Measurements from ENCODE around the gene RPS27L. TPM values are rescaled to one million over a fixed set of nuclear protein-coding genes. Genes with fewer than 3 reads are reported as not detected.

RPS27L gene
- total and polyA plus RNA-seq, 12 donors: 45.1 to 294 (median 197) TPM

DNA sequence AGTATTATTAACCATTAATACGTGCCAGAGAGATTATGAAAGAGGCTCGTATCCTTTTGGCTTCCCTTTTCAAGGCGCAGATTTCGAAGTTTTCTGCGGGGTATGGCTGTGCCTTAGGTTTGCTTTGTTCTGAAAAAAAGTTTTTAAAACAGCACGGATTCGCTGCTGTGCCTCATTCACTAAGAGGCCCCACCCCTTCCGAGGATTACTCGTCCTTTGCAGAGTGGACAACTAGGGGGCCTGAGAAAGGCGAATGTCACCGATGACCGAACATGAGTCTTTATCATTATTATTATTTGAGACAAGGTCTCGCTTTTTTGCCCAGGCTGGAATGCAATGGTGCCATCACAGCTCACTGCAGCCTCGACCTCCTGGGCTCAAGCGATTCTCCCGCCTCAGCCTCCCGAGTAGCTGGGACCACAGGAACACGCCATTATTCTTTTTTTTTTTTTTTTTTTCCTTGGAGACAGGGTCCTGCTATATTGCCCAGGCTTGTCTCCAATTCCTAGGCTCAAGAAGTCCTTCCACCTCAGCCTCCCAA is 684 bp upstream of the RPS27L start:
- H3K4me3 ChIP-seq: peak overlapping the region; percentile 30 to 88 (median 50)
- no peak for TF ChIP-seq POLR2A (IDR thresholded peaks at IDR 0.05)
- TF ChIP-seq, protein P1, sequence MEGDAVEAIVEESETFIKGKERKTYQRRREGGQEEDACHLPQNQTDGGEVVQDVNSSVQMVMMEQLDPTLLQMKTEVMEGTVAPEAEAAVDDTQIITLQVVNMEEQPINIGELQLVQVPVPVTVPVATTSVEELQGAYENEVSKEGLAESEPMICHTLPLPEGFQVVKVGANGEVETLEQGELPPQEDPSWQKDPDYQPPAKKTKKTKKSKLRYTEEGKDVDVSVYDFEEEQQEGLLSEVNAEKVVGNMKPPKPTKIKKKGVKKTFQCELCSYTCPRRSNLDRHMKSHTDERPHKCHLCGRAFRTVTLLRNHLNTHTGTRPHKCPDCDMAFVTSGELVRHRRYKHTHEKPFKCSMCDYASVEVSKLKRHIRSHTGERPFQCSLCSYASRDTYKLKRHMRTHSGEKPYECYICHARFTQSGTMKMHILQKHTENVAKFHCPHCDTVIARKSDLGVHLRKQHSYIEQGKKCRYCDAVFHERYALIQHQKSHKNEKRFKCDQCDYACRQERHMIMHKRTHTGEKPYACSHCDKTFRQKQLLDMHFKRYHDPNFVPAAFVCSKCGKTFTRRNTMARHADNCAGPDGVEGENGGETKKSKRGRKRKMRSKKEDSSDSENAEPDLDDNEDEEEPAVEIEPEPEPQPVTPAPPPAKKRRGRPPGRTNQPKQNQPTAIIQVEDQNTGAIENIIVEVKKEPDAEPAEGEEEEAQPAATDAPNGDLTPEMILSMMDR (IDR thresholded peaks at IDR 0.05): peak in 3 of 6 experiments; percentile 24 to 28 (median 24)

DNA sequence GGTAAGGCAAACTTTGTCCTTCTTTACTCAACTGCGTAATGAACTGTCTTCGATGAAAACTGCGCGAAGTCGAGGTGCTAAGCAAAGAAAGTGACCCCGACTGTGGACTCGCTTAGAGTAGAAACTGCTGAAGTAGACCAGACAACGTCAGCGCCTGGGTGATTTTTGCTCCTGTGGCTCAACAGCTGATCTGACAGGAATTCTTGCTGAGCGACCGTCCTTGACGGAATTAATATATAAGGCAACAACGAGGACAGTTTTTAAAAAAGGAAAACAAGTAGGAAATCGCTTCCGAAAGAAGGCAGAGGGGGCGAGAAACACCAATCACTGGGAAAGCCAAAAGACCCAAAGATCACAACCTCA is 541 bp downstream of the RPS27L start:
- peak; percentile 48 to 82 (median 64) for DNase-seq
- H3K4me3 ChIP-seq: peak overlapping the region; percentile 38 to 94 (median 76)
- TF ChIP-seq, protein P1 (IDR thresholded peaks at IDR 0.05): no peak
- TF ChIP-seq POLR2A (IDR thresholded peaks at IDR 0.05): no peak
- peaks cover 8 to 23% of the 10 kb centered on the region in 2 donors for H3K4me1 ChIP-seq (replicated peaks in 1 of 2)
- peaks cover 0 to 29% of the 10 kb centered on the region in 2 donors for H3K36me3 ChIP-seq (replicated peaks in 1 of 2)
- peak overlapping the region; percentile 94 to 99 (median 96) for H3K27ac ChIP-seq
- H3K9me3 ChIP-seq (replicated peaks in 1 of 3): no peaks in the 10 kb centered on the region
- WGBS, 4 donors: 0% methylated on average over 16 of the region's 16 CpGs
- no peaks in the 10 kb centered on the region for H3K27me3 ChIP-seq
- intact Hi-C loops (cut with DNase I): no loop called here

More for the DNA sequence above, 684 bp upstream of the RPS27L start:
- H3K4me1 ChIP-seq (replicated peaks in 1 of 2): peaks cover 8 to 23% of the 10 kb centered on the region in 2 donors
- intact Hi-C loops (cut with DNase I): no loop called here
- H3K27me3 ChIP-seq: no peaks in the 10 kb centered on the region
- H3K27ac ChIP-seq: peak overlapping the region; percentile 94 to 99 (median 96)
- peaks cover 0 to 25% of the 10 kb centered on the region in 2 donors for H3K36me3 ChIP-seq (replicated peaks in 1 of 2)
- H3K9me3 ChIP-seq (replicated peaks in 1 of 3): no peaks in the 10 kb centered on the region
- WGBS, 4 donors: 4 to 6% (median 5%) methylated on average over 18 of the region's 18 CpGs
- peak; percentile 62 to 81 (median 79) for DNase-seq

DNA sequence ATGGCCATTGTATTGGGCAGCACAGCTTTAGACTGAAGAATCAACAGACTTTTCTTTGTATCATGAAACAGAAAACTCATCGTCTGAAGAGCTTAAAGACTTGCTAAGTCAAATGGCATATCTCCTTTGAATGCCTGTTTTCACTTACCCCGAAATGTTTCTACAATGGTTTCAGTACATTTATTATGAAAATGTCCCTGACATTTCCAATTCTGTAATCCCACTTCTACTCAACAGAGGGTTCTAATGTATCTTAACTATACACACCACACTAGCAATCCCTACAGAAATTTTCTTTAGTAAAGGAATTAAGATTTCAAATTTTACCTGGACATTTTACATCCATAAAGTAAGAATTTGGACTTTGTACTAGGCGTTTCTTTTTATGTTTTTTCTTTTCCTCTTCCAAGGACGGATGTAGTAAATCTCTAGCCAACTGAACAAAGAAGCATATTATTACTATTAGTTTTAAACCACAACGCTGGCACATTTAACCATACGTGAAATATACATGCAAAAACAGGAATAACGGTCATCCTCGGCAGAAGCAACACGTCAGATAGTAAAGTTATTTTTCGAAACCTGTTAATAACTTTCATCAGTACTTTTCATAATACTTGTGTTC is 1.1 kb downstream of the RPS27L start:
- Histone ChIP-seq H3K4me3 (peak overlapping the region; percentile 38 to 94 (median 76)), H3K4me1 (replicated peaks in 1 of 2) (peaks cover 8 to 23% of the 10 kb centered on the region in 2 donors), H3K9me3 (replicated peaks in 1 of 3) (no peaks in the 10 kb centered on the region), H3K27me3 (no peaks in the 10 kb centered on the region), H3K36me3 (replicated peaks in 1 of 2) (peaks cover 0 to 29% of the 10 kb centered on the region in 2 donors), H3K27ac (peak overlapping the region; percentile 94 to 99 (median 96))
- intact Hi-C loops (cut with DNase I): no loop called here
- WGBS, 4 donors: 2 to 5% (median 4%) methylated on average over 10 of the region's 10 CpGs
- TF ChIP-seq, protein P1 (IDR thresholded peaks at IDR 0.05): no peak
- TF ChIP-seq POLR2A (IDR thresholded peaks at IDR 0.05): peak in 1 of 2 donors; percentile 26
- DNase-seq: no peak

DNA sequence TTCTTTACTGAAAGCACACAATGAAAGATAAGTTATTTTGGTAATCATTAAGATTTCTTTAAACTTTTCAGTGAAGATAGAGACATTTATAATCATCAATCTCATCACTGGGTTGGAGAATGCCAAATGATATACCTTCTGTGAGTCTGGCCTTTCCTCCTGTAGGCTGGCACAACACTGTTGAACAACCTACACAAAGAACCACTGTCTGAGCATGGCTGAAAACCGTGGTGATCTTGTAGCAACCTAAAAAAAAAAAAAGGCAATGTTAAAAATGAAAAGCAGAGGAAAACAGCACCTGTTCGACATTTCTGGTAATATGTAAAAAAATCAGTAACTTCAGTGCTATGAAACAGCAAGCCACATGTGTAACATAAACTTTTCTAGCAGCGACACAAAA is 1.8 kb downstream of the RPS27L start:
- WGBS, 4 donors: 62 to 75% (median 66%) methylated on average over 3 of the region's 3 CpGs
- no peaks in the 10 kb centered on the region for H3K27me3 ChIP-seq
- peak overlapping the region in 1 of 4 donors; percentile 88 for H3K4me3 ChIP-seq
- TF ChIP-seq, protein P1 (IDR thresholded peaks at IDR 0.05): no peak
- TF ChIP-seq POLR2A (IDR thresholded peaks at IDR 0.05): no peak
- H3K36me3 ChIP-seq (replicated peaks in 1 of 2): peaks cover 0 to 29% of the 10 kb centered on the region in 2 donors
- peak overlapping the region in 1 of 5 donors; percentile 97 for H3K27ac ChIP-seq
- intact Hi-C loops (cut with DNase I): no loop called here
- peaks cover 8 to 28% of the 10 kb centered on the region in 2 donors for H3K4me1 ChIP-seq (replicated peaks in 1 of 2)
- no peaks in the 10 kb centered on the region for H3K9me3 ChIP-seq (replicated peaks in 1 of 3)
- DNase-seq: no peak

Data from adrenal gland (tissue), 12 donors.